Pancreas (tissue), 10 donors: ENCODE results near the gene TET2. TPM values are rescaled to one million over a fixed set of nuclear protein-coding genes. Genes with fewer than 3 reads are reported as not detected.

Experiments used
- ATAC-seq, 4 donors: fragments of 200-7000 bp; cut with Tn5 transposase; one replicate each; pipeline versions ENCODE4 v1.8.0 to v1.9.1; 2020; ENCODE audit warnings: mild to moderate bottlenecking in 4 of 4, moderate library complexity in 4 of 4
- DNase-seq, 6 donors: peaks; one replicate each; pipeline ENCODE4 v3.0.0-alpha.2; 2020
- FAIRE-seq: peaks from 2 replicates; lab custom pipeline; 2012; peaks lifted over from hg19 to GRCh38; lab: Jason Lieb, UNC
- H3K27ac ChIP-seq, 4 donors: fragments of 200-600 bp; sonication (generic); 1 replicate in 3 of 4; 2 replicates in 1 of 4; pipeline versions ENCODE4 v1.5.0 to v1.8.0; 2020
- H3K27me3 ChIP-seq, 4 donors: fragments of 200-600 bp; one replicate each; pipeline ENCODE4 v1.8.0; 2021
- H3K36me3 ChIP-seq, 3 donors: fragments of 200-600 bp; sonication (generic) in 1 of 3; one replicate each; pipeline versions ENCODE4 v1.5.0 to v1.8.0; 2020 to 2021
- H3K4me1 ChIP-seq, 3 donors: fragments of 200-600 bp; one replicate each; pipeline ENCODE4 v1.8.0; 2021
- H3K4me3 ChIP-seq, 4 donors: fragments of 200-600 bp; sonication (generic) in 2 of 4; one replicate each; pipeline versions ENCODE4 v1.5.0 to v1.8.0; 2020 to 2021
- H3K9me3 ChIP-seq, 4 donors: fragments of 200-600 bp; one replicate each; pipeline ENCODE4 v1.8.0; 2021
- WGBS, 2 donors: extraction: QIAGEN DNeasy Blood & Tissue Kit; methylation state at CpG; one replicate each; pipeline ENCODE4 v1.1.7; 2013; 5-methylcytosine and 5-hydroxymethylcytosine counted together
- intact Hi-C, 3 donors: fragments of 100-400 bp; cut with DNase I; formaldehyde crosslinking; loops; one replicate each; pipeline versions ENCODE4 v1.11.1 to v1.14.2; 2022
- polyA plus RNA-seq, 2 donors: library from polyadenylated mRNA; stranded (reverse); fragments of 200-250 nt; gene quantifications; one replicate each; pipeline ENCODE4 v1.2.3, GENCODE V29; 2013
- total RNA-seq, 6 donors: library from RNA; stranded (reverse); fragmentation: NEBNext Ultra II Directional in 4 of 6; extraction: Animal tissue kit (Norgen Biotek cat#: 25700) in 4 of 6; gene quantifications; one replicate each; pipeline versions ENCODE4 v1.2.1 to v1.2.4, GENCODE V29; 2021 to 2023
- TF ChIP-seq, protein P1 (sequence below), 4 donors: fragments of 200-600 bp; sonication (generic) in 3 of 4; IDR thresholded peaks; one replicate each; pipeline versions ENCODE4 v1.5.0 to v1.8.0; 2021; ENCODE audit warnings: antibody characterized with exemption in 4 of 4
- donor health status: healthy with polysubstance abuse.
- donor health status: DM: no; HTN: no; CAD: no; lungs with moderate emphysema.
- donor health status: DM: no; HTN: no; CAD: no.
- donor health status: control.
- donor health status: control.
- donor health status: Bipolar disorder and iron deficiency.
- donor health status: DM: yes; HTN: yes; CAD: no.
- donor health status: DM: no; HTN: no; CAD: no.
- donor health status: DM: no; HTN: no; CAD: no.
- donor health status: DM: yes; HTN: yes; CAD: no.

The TET2 gene
- total and polyA plus RNA-seq, 8 donors = 2.5 to 16.5 (median 7.4) TPM

DNA sequence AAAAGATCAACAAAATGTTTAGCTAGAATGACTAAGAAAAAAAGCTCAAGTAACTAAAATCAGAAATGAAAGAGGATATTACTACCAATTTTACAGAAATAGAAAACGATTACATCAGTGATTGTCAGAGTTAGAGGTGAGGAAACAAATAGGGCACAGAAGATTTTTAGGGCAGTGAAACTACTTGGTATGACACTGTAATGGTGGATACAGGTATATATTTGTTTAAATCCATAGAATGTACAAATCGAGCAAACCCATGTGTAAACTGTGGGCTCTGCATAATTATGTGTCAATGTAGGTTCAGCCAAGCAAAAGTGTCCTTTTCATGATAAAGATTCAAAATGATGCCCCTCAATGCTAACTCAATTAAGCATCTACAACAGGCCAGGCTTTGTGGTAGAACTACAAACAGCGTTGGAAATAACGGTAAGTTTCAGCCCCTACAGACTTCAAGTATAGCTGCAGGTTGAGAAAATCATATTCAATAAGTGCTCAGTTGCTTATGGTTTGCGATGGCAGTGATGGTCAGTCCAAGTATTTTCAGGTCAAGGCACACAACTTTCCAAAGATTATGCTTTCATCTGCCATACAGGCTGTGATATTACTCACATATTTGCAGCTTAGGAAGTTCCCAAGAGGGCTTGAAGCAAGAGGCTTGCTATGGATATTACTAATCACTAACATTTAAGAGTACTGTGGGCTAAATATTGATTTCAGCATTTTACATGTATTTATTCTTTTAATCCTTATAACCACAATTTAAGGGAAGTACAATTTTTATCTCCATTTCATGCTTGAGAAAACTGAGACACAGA is 158.6 kb downstream of the TET2 start:
- H3K36me3 ChIP-seq = no peaks in the 10 kb centered on the region
- no peak for DNase-seq
- H3K27ac ChIP-seq = no peak overlapping the region
- H3K27me3 ChIP-seq = no peaks in the 10 kb centered on the region
- H3K4me1 ChIP-seq = no peaks in the 10 kb centered on the region
- ATAC-seq = no peak
- H3K9me3 ChIP-seq = no peaks in the 10 kb centered on the region
- intact Hi-C loops = no loop called here
- no peak for FAIRE-seq
- no peak overlapping the region for H3K4me3 ChIP-seq
- TF ChIP-seq, protein P1, sequence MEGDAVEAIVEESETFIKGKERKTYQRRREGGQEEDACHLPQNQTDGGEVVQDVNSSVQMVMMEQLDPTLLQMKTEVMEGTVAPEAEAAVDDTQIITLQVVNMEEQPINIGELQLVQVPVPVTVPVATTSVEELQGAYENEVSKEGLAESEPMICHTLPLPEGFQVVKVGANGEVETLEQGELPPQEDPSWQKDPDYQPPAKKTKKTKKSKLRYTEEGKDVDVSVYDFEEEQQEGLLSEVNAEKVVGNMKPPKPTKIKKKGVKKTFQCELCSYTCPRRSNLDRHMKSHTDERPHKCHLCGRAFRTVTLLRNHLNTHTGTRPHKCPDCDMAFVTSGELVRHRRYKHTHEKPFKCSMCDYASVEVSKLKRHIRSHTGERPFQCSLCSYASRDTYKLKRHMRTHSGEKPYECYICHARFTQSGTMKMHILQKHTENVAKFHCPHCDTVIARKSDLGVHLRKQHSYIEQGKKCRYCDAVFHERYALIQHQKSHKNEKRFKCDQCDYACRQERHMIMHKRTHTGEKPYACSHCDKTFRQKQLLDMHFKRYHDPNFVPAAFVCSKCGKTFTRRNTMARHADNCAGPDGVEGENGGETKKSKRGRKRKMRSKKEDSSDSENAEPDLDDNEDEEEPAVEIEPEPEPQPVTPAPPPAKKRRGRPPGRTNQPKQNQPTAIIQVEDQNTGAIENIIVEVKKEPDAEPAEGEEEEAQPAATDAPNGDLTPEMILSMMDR (IDR thresholded peaks at IDR 0.05) = no peak
- 81 to 88% methylated on average over 5 of the region's 5 CpGs for WGBS, 2 donors

DNA sequence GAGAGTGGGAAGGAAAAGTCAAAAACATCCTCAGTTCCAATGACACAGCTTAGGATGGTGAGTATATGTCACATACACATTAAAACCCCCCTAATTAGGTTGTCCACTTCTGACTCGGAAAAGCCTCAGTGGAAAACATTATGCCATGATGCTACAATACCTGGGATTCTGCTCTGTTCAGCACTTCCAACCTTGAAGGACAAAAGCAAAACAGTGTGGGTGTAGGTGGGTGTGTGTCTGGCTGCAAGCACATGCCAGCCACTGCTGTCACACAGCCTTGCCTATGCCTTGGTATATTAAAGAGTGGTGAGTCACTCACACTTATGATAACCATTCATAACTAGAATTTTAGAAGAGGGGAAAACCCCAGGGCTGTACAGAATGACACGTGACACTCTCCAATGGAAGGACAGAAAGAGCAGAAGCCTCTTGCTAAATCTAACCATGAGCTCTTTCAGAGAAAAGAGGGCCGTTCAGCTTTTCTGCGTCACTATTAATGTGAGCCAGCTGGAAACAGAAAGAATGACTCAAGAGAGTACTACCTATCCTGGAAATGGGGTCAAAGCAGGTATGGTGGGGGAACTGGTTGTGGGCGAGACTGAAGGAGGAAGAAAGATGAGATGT is 159.6 kb downstream of the TET2 start:
- FAIRE-seq (no peak), ATAC-seq (no peak), DNase-seq (no peak)
- Histone ChIP-seq H3K4me3 (no peak overlapping the region), H3K4me1 (no peaks in the 10 kb centered on the region), H3K36me3 (no peaks in the 10 kb centered on the region), H3K27me3 (no peaks in the 10 kb centered on the region), H3K9me3 (no peaks in the 10 kb centered on the region), H3K27ac (no peak overlapping the region)
- 87 to 94% methylated on average over 5 of the region's 5 CpGs for WGBS, 2 donors
- TF ChIP-seq, protein P1 (IDR thresholded peaks at IDR 0.05) = no peak
- intact Hi-C loops = no loop called here

- ATAC-seq (no peak), FAIRE-seq (no peak), DNase-seq (no peak)
- Histone ChIP-seq H3K27ac (no peak overlapping the region), H3K36me3 (no peaks in the 10 kb centered on the region), H3K27me3 (no peaks in the 10 kb centered on the region), H3K4me3 (no peak overlapping the region), H3K4me1 (no peaks in the 10 kb centered on the region), H3K9me3 (no peaks in the 10 kb centered on the region)
- intact Hi-C loops = no loop called here
- WGBS, 2 donors = 84 to 89% methylated on average over 3 of the region's 3 CpGs
- TF ChIP-seq, protein P1 (IDR thresholded peaks at IDR 0.05) = no peak
Observed at GRCh38 chr4:105306820-105307219, 160.1 kb downstream of the TET2 start.

- TF ChIP-seq, protein P1 (IDR thresholded peaks at IDR 0.05) = no peak
Observed at GRCh38 chr4:105318486-105318885, 171.8 kb downstream of the TET2 start.

DNA sequence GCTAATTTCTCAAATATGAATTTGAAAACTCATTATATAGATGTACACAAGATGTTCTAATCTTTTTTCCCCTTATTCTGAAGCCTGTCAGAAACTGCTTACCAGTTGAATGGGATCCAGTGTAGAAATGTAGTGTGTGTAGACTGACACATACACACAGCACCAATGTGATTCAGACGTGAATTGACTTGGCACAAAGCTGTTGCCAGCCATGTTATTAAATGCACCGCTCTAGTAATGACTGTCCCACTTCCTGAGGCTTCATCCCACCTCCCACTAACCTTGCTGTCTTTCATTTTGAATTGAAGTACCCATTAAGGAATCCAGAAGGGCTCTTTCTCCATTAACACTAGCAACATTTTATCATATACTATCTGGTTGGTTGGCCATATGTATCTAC is 180.5 kb downstream of the TET2 start:
- WGBS, 2 donors = 75 to 91% methylated on average over 2 of the region's 2 CpGs
- no peak overlapping the region for H3K4me3 ChIP-seq
- no peaks in the 10 kb centered on the region for H3K9me3 ChIP-seq
- H3K27me3 ChIP-seq = no peaks in the 10 kb centered on the region
- no peak for DNase-seq
- FAIRE-seq = no peak
- no peaks in the 10 kb centered on the region for H3K4me1 ChIP-seq
- no peaks in the 10 kb centered on the region for H3K36me3 ChIP-seq
- TF ChIP-seq, protein P1 (IDR thresholded peaks at IDR 0.05) = no peak
- no peak for ATAC-seq
- intact Hi-C loops = no loop called here
- no peak overlapping the region for H3K27ac ChIP-seq

More at GRCh38 chr4:105318486-105318885, 171.8 kb downstream of the TET2 start:
- FAIRE-seq = no peak
- Histone ChIP-seq H3K27me3 (no peaks in the 10 kb centered on the region), H3K4me1 (no peaks in the 10 kb centered on the region), H3K36me3 (no peaks in the 10 kb centered on the region), H3K4me3 (no peak overlapping the region), H3K9me3 (no peaks in the 10 kb centered on the region), H3K27ac (no peak overlapping the region)
- WGBS, 2 donors = 95% methylated on average over 1 of the region's 1 CpG
- no peak for ATAC-seq
- DNase-seq = no peak
- intact Hi-C loops = no loop called here
